HK-2 (cell line): ENCODE measurements around the gene SPDYE1.
"Not testable (repeated sequence)": the region's sequence is repeated elsewhere in the genome, so short reads cannot be mapped to it uniquely, and the experiment has no call there.

Experiments used
- DNase-seq: peaks from one replicate; pipeline ENCODE4 v3.0.0-alpha.2; 2018; ENCODE audit not compliant: unreplicated experiment

Gene SPDYE1

DNA sequence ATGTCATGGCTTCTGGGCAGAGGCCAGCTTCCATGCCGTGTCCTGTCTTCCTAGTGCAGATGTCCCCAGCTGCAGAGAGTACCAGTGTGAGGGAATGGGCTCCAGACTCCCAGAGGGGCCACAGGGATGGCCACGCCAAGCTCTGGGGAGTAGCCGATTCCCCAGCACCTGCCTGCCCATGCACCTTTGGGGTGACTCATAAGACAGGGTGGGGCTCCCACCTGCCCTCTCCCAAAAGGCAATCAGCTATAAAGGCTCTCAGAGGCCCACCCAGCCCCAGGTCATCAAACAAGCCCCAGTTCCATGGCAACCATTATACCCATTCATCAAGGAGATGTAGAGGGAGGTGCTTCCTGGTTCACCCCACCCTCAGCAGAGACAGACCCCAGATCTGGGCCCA, at the start of gene SPDYE1:
SPDYE1 (plus strand) TSS at position 366 of the 400 bp plus-strand sequence. CDS start 2,053 bp downstream, outside the sequence.
- DNase-seq: not testable (repeated sequence)

DNA sequence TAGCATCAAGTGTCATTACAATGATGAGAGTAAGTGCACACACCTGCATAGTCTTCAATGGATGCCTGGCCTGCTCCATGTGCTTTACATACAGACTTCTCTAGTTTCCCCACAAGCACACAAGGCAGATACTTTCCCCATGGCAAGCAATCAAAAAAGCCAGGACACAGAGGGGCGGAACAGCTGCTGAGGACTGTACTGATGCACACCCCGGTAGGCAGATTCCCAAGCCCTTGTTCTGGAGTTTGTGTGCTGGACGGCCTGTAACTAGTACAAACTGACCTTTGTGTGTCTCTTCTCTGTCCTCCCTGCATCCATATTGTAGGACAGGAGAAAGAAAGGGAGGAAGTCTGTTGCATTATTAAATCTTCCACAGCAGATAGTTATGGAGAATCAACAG, 45.7 kb upstream of the SPDYE1 start:
- no peak for DNase-seq

GRCh38 chr7:43953071-43953470, 44.6 kb upstream of the SPDYE1 start:
- DNase-seq: no peak

DNA sequence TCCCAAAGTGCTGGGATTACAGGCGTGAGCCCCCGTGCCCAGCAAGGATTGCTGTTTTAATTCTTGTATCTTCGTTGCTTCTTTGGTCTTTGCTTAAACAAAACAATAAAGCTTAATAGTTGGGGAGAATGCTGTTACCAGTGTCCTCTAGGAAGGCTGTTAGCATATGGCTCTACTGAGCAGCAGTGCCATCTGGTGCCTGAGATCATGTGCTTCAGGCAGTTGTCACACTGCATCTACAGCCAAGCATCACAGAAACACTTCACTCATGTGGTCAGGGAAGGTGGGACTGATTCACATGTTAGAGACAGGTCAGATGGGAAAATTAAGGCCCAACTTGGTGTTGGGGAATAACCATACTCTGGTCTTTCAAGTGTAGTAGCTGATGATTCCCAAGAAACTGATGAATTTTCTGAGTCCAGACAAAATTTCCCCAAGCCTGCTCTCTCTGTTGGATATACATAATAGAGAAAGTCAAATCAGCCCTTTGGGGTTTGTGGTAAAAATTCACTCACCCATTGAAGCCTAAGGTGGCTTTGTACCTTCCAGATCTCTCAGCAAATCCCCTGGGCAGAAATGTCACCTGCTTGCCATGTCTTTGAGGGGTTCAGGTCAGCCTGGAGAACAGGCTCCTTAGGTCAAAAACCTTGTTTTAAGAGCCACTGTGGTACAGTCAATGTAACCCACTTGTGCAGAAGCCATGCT, 43.0 kb upstream of the SPDYE1 start:
- DNase-seq: peak; percentile 31

DNA sequence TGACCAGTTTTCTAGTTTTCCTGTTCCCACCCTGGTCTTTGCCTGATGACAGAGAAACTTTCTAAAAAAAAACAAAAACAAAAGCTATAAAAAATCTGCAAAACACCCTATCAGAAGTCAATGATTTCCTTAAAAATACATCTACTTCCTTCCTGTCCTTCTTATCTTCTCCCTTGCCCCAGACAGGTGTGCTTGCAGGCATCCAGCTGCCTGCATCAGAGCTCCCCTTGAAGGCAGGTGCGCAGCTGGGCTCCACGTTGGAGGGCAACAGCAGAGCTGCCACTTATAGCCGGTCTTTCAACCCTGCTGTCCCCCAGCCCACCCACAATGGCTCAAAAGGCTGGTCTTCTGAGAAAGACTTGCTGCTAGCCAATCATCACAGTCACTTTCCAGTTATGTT, 41.7 kb upstream of the SPDYE1 start:
- DNase-seq: no peak

DNA sequence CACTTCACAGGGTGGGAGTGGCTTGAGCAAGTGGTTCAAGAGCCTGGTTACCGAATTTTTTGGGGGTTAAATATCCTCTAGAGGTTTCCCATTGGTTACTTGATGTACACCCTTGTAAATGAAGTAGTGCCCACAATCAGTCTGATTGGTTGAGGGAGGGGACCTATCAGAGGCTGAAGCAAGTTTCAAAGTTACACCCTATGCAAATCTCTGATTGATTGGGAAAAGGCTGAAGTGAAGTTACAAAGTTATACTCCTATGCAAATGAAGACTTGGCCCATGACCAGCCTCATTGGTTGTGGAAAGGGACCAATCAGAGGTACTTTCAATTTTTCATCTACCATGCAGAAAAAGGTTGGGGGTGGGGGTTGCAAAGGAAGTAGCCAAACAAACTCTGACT, 36.8 kb upstream of the SPDYE1 start:
- no peak for DNase-seq

DNA sequence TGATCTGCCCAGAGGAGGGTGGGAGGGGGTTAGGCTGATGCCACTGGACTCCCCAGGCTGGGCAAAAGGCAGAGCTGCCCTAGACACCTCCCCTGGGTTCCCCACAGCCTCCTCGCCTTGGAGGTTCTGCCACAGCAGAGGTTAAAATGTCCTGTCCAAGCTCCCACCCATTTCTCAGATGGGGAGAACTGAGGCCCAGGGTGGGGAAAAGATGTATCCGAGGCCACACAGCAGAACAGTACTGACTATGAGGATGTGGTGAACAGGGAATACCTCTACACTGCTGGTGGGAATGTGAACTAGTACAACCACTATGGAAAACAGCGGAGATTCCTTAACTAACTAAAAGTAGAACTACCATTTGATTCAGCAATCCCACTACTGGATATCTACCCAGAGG, 31.3 kb upstream of the SPDYE1 start:
- DNase-seq: not testable (repeated sequence)

GRCh38 chr7:43968172-43969040, 29.3 kb upstream of the SPDYE1 start:
- not testable (repeated sequence) for DNase-seq

DNA sequence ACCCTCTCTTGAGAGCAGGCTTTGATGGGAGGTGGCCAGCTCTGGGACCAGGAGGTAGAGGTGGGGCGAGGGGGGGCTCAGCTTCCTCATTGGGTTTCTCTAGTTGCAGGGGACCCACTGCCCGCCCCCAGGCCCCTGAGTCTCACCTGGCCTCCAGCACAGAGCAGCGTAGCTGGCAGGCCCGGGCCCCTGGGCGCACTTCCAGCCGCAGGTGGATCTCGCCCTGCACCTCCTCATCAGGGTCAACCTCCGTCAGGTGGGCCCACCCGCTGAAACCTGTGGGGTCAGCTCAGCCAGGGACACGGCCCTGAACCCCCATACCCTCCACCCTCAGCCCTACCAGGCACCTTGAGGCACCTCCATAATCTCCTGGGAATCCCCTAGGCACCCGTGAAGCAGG, 28.1 kb upstream of the SPDYE1 start:
- DNase-seq: not testable (repeated sequence)

- not testable (repeated sequence) for DNase-seq
Observed at GRCh38 chr7:43970698-43971097, 27.0 kb upstream of the SPDYE1 start.

GRCh38 chr7:43974033-43974573, 23.6 kb upstream of the SPDYE1 start:
- DNase-seq: not testable (repeated sequence)

DNA sequence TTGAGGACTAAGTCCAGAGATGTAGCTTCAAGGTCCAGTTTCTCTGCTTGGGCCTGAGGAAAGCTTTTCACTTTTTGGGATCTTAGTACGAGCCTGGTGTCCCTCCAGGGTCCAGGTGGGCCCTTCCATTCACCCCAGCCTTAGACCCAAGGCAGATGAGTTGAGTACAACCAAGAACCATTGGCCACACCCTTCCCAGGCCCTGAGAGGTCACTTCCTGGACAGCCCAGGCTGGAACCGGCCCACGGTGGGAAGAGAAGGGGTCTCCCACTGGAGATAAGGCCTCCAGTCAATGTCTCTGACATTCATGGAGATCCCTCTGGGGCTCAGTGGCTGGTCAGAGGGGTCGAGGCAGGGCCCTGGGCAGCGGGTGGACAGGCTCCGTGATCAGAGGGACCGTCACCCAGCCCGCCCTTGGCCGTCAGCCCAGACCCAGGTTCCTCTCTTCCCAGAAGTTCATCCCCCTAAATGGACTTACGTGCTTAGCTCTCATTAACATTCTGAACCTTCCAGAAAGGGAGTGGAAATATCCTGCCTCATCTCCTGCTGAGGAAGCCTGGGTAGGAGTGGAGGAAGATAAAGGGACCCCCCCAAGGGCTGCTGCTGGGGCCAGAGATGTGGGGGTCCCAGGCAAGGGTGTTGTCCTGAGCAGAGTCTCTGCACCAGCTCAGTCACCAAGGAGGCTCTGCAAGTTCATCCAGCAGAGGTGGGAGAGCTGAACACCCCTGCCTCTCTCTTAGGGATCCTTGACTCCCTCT, 22.8 kb upstream of the SPDYE1 start:
- not testable (repeated sequence) for DNase-seq

- no peak for DNase-seq
Observed at GRCh38 chr7:43977525-43977924, 20.2 kb upstream of the SPDYE1 start.

GRCh38 chr7:43978102-43978501, 19.6 kb upstream of the SPDYE1 start:
- DNase-seq: not testable (repeated sequence)

DNA sequence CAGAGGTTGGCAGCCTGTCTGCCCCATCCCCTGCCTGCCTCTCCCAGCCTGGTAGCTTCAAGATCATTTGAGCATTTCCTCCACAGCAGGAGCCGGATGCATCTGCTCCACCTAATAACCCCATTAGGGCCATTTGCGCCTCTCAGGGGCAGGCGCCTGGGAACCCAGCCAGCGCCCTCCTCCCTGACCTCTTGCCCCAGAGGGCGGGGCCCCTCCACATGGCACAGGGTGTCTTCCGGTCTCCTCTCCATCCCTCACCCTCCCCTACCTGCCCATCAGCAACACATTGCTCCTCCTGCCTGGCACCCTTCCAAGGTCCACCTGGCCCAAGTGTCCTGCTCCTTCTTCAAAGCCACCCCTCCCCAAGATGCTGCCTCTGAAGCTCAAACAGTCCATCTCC, 14.8 kb upstream of the SPDYE1 start:
- DNase-seq: not testable (repeated sequence)

DNA sequence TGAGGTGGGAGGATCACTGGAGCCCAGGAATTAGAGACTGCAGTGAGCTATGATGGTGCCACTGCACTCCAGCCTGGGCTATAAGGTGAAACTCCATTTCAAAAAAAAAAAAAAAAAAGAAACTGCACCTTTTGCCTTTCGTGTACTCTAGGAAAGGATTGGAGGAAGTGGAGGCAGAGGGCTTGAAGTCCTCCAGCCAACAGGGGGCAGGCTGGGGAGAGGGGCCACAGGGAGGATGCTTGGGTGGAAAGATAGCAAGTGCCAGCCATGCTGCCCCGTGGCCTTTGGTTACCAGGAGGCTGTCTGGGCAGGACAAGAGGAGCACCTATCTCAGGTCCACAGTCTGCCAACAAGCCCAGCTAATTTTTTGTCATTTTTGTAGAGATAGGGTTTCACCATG, 14.0 kb upstream of the SPDYE1 start:
- DNase-seq: not testable (repeated sequence)

- DNase-seq: peak; percentile 81
Observed at GRCh38 chr7:43985904-43986864, 11.5 kb upstream of the SPDYE1 start.

DNA sequence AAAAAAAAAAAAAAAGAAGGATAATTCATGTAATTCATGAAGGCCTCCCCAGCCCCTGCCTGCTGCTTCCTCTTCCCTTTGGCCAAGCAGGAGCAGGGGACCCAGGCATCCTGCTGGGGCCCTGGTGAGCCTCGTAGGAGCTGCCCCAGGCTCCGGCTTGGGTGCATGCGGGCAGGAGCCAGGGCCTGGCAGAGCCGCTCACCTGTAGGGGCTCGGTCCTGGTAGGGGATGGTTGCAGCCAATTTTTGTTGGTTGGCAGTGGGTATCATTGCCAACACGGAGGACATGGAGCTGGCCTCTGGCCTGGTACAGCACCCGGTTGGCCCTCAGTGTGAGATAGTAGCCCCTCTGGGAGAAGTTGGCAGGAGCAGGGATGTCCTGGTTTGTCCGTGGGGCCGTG, 10.2 kb upstream of the SPDYE1 start:
- DNase-seq: not testable (repeated sequence)

- not testable (repeated sequence) for DNase-seq
Observed at GRCh38 chr7:43990011-43990585, 7.6 kb upstream of the SPDYE1 start.

DNA sequence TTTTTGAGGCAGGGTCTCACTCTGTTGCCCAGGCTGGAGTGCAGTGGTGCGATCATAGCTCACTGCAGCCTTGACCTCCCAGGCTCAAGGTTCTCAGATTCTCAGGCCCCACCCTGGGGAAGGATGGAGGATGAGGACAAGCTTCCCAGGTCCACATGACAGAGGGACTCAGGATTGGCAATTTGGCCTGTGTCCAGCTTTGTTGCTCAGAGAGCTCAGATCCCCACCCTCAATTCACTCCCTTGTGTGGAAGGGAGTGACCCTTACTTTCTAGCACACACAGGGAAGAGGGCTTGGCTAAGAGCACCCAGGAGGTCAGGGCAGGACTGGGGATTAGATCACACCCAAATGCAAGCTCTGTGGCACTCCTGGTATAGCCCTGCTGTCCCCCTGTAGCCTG, 6.9 kb upstream of the SPDYE1 start:
- not testable (repeated sequence) for DNase-seq
